T-helper 17 cell (primary cell): ENCODE results near the gene MTM1. TPM values are rescaled to one million over a fixed set of nuclear protein-coding genes. Genes with fewer than 3 reads are reported as not detected.

Experiments used
- ATAC-seq: fragments of 150-1000 bp; cut with Tn5 transposase; 2 replicates; pipeline ENCODE4 v1.10.0; 2021; ENCODE audit warnings: mild to moderate bottlenecking, moderate library complexity
- DNase-seq, 3 donors: peaks; one replicate each; pipeline versions ENCODE4 v3.0.0 to v3.0.0-alpha.2; 2020 to 2021
- H3K9me3 ChIP-seq: one replicate; pipeline ENCODE4 v1.7.0; 2013; ENCODE audit warnings: low read length, mild to moderate bottlenecking; ENCODE audit not compliant: control insufficient read depth, poor library complexity, severe bottlenecking
- H3K27ac Mint-ChIP-seq: one replicate; pipeline ENCODE4 v1.8.0; 2022; ENCODE audit warnings: mild to moderate bottlenecking, moderate library complexity, mixed read lengths
- H3K27me3 Mint-ChIP-seq: one replicate; pipeline ENCODE4 v1.8.0; 2022; ENCODE audit warnings: mixed read lengths
- H3K36me3 Mint-ChIP-seq: one replicate; pipeline ENCODE4 v1.8.0; 2022; ENCODE audit warnings: low read depth, mixed read lengths
- H3K4me1 Mint-ChIP-seq: one replicate; pipeline ENCODE4 v1.8.0; 2022; ENCODE audit warnings: mild to moderate bottlenecking, mixed read lengths
- H3K4me3 Mint-ChIP-seq: one replicate; pipeline ENCODE4 v1.8.0; 2022; ENCODE audit warnings: mild to moderate bottlenecking, moderate library complexity, mixed read lengths
- total RNA-seq, 4 donors: library from RNA in 2 of 4; stranded (reverse) in 2 of 4; gene quantifications; one replicate each; pipeline ENCODE4 v1.2.3 and lab custom pipeline; 2022 to 2026

MTM1 gene
- total RNA-seq (10 to 100 TPM; 25.9 to 30.6 TPM), total RNA-seq (lab: John Stamatoyannopoulos, UW) (54.9 to 60.3 reads per million in 2 donors)

- no peaks in the 10 kb centered on the region for H3K36me3 Mint-ChIP-seq
- peak within 1 kb of the TSS; percentile 94 for H3K27ac Mint-ChIP-seq
- no peaks in the 10 kb centered on the region for H3K27me3 Mint-ChIP-seq
- no peaks in the 10 kb centered on the region for H3K9me3 ChIP-seq
- peaks cover 17% of the 10 kb centered on the region for H3K4me1 Mint-ChIP-seq
- ATAC-seq (peak; percentile 90), DNase-seq (peak; percentile 81 to 83 (median 83))
- H3K4me3 Mint-ChIP-seq: peak within 1 kb of the TSS; percentile 89
Observed at GRCh38 chrX:150568320-150569154, at the start of gene MTM1. TSS of gene MTM1 (plus strand) at chrX:150568621. CDS start at chrX:150592615, 23,994 bp downstream.

GRCh38 chrX:150522494-150522893 lies 45.9 kb upstream of the MTM1 start:
- DNase-seq: no peak
- Mint-ChIP-seq H3K36me3 (no peaks in the 10 kb centered on the region), H3K4me3 (no peak overlapping the region), H3K27me3 (no peaks in the 10 kb centered on the region), H3K27ac (no peak overlapping the region), H3K4me1 (peaks cover 2% of the 10 kb centered on the region)
- H3K9me3 ChIP-seq: no peaks in the 10 kb centered on the region
- no peak for ATAC-seq

- ATAC-seq (no peak), DNase-seq (no peak)
- Mint-ChIP-seq H3K27me3 (no peaks in the 10 kb centered on the region), H3K4me3 (no peak overlapping the region), H3K36me3 (no peaks in the 10 kb centered on the region), H3K4me1 (no peaks in the 10 kb centered on the region), H3K27ac (no peak overlapping the region)
- no peaks in the 10 kb centered on the region for H3K9me3 ChIP-seq
Observed at GRCh38 chrX:150525061-150525919, 43.1 kb upstream of the MTM1 start.

- no peaks in the 10 kb centered on the region for H3K4me1 Mint-ChIP-seq
- H3K27ac Mint-ChIP-seq: no peak overlapping the region
- no peaks in the 10 kb centered on the region for H3K36me3 Mint-ChIP-seq
- ATAC-seq: no peak
- H3K27me3 Mint-ChIP-seq: no peaks in the 10 kb centered on the region
- no peak for DNase-seq
- no peak overlapping the region for H3K4me3 Mint-ChIP-seq
- H3K9me3 ChIP-seq: no peaks in the 10 kb centered on the region
Observed at GRCh38 chrX:150526692-150527091, 41.7 kb upstream of the MTM1 start.

- Mint-ChIP-seq H3K27me3 (no peaks in the 10 kb centered on the region), H3K4me3 (no peak overlapping the region), H3K36me3 (no peaks in the 10 kb centered on the region), H3K4me1 (no peaks in the 10 kb centered on the region), H3K27ac (no peak overlapping the region)
- DNase-seq: no peak
- ATAC-seq: no peak
- H3K9me3 ChIP-seq: no peaks in the 10 kb centered on the region
Observed at GRCh38 chrX:150527108-150527507, 41.3 kb upstream of the MTM1 start.

GRCh38 chrX:150529587-150529986 lies 38.8 kb upstream of the MTM1 start:
- DNase-seq (no peak), ATAC-seq (no peak)
- Mint-ChIP-seq H3K36me3 (no peaks in the 10 kb centered on the region), H3K4me1 (no peaks in the 10 kb centered on the region), H3K4me3 (no peak overlapping the region), H3K27ac (no peak overlapping the region), H3K27me3 (no peaks in the 10 kb centered on the region)
- no peaks in the 10 kb centered on the region for H3K9me3 ChIP-seq

- H3K9me3 ChIP-seq: no peaks in the 10 kb centered on the region
- Mint-ChIP-seq H3K27me3 (no peaks in the 10 kb centered on the region), H3K4me3 (no peak overlapping the region), H3K27ac (no peak overlapping the region), H3K4me1 (no peaks in the 10 kb centered on the region), H3K36me3 (no peaks in the 10 kb centered on the region)
- DNase-seq (no peak), ATAC-seq (no peak)
Observed at GRCh38 chrX:150530821-150531220, 37.6 kb upstream of the MTM1 start.

- DNase-seq (no peak), ATAC-seq (no peak)
- no peak overlapping the region for H3K27ac Mint-ChIP-seq
- no peaks in the 10 kb centered on the region for H3K36me3 Mint-ChIP-seq
- no peak overlapping the region for H3K4me3 Mint-ChIP-seq
- H3K9me3 ChIP-seq: no peaks in the 10 kb centered on the region
- H3K27me3 Mint-ChIP-seq: no peaks in the 10 kb centered on the region
- H3K4me1 Mint-ChIP-seq: no peaks in the 10 kb centered on the region
Observed at GRCh38 chrX:150531467-150531866, 37.0 kb upstream of the MTM1 start.

GRCh38 chrX:150533863-150534262 lies 34.6 kb upstream of the MTM1 start:
- no peaks in the 10 kb centered on the region for H3K4me1 Mint-ChIP-seq
- DNase-seq (no peak), ATAC-seq (no peak)
- H3K36me3 Mint-ChIP-seq: no peaks in the 10 kb centered on the region
- H3K4me3 Mint-ChIP-seq: no peak overlapping the region
- H3K9me3 ChIP-seq: no peaks in the 10 kb centered on the region
- no peak overlapping the region for H3K27ac Mint-ChIP-seq
- no peaks in the 10 kb centered on the region for H3K27me3 Mint-ChIP-seq

GRCh38 chrX:150536455-150537116 lies 31.8 kb upstream of the MTM1 start:
- ATAC-seq (no peak), DNase-seq (no peak)
- no peaks in the 10 kb centered on the region for H3K9me3 ChIP-seq
- Mint-ChIP-seq H3K27me3 (no peaks in the 10 kb centered on the region), H3K4me1 (no peaks in the 10 kb centered on the region), H3K4me3 (no peak overlapping the region), H3K36me3 (no peaks in the 10 kb centered on the region), H3K27ac (no peak overlapping the region)

- Mint-ChIP-seq H3K36me3 (no peaks in the 10 kb centered on the region), H3K4me3 (no peak overlapping the region), H3K27me3 (no peaks in the 10 kb centered on the region), H3K27ac (no peak overlapping the region), H3K4me1 (no peaks in the 10 kb centered on the region)
- ATAC-seq: no peak
- no peaks in the 10 kb centered on the region for H3K9me3 ChIP-seq
- no peak for DNase-seq
Observed at GRCh38 chrX:150537851-150538250, 30.6 kb upstream of the MTM1 start.

- Mint-ChIP-seq H3K36me3 (no peaks in the 10 kb centered on the region), H3K4me3 (no peak overlapping the region), H3K27ac (no peak overlapping the region)
Observed at GRCh38 chrX:150540965-150541364, 27.5 kb upstream of the MTM1 start.

GRCh38 chrX:150542846-150543229 lies 25.6 kb upstream of the MTM1 start:
- Mint-ChIP-seq H3K4me3 (no peak overlapping the region), H3K27me3 (no peaks in the 10 kb centered on the region), H3K4me1 (peaks cover 8% of the 10 kb centered on the region), H3K27ac (peak overlapping the region; percentile 56), H3K36me3 (no peaks in the 10 kb centered on the region)
- ATAC-seq (no peak), DNase-seq (no peak)
- no peaks in the 10 kb centered on the region for H3K9me3 ChIP-seq

More at GRCh38 chrX:150540965-150541364, 27.5 kb upstream of the MTM1 start:
- H3K27me3 Mint-ChIP-seq: no peaks in the 10 kb centered on the region
- no peaks in the 10 kb centered on the region for H3K4me1 Mint-ChIP-seq
- DNase-seq (no peak), ATAC-seq (no peak)
- no peaks in the 10 kb centered on the region for H3K9me3 ChIP-seq
